ENCODE results near the gene UFSP2.

The UFSP2 gene

GRCh38 chr4:185384930-185385331, 40.8 kb downstream of the UFSP2 start:
- H3K4me3 ChIP-seq (ENCODE audit: low read length) = no peak overlapping the region
- TF ChIP-seq CTCF (conservative IDR thresholded peaks at IDR 0.05; ENCODE audit: low read depth, low read length) = no peak
- DNase-seq (ENCODE audit: low read depth) = no peak

GRCh38 chr4:185384061-185384460, 41.7 kb downstream of the UFSP2 start:
- TF ChIP-seq CTCF (conservative IDR thresholded peaks at IDR 0.05; ENCODE audit: low read depth, low read length) = no peak
- DNase-seq (ENCODE audit: low read depth) = no peak
- H3K4me3 ChIP-seq (ENCODE audit: low read length) = no peak overlapping the region

GRCh38 chr4:185383451-185383850, 42.3 kb downstream of the UFSP2 start:
- H3K4me3 ChIP-seq (ENCODE audit: low read length) = no peak overlapping the region
- DNase-seq (ENCODE audit: low read depth) = no peak
- TF ChIP-seq CTCF (conservative IDR thresholded peaks at IDR 0.05; ENCODE audit: low read depth, low read length) = no peak

- no peak for DNase-seq (ENCODE audit: low read depth)
- TF ChIP-seq CTCF (conservative IDR thresholded peaks at IDR 0.05; ENCODE audit: low read depth, low read length) = no peak
Measured at GRCh38 chr4:185382754-185383153, 43.0 kb downstream of the UFSP2 start.

GRCh38 chr4:185381288-185382196, 44.2 kb downstream of the UFSP2 start:
- no peak for TF ChIP-seq CTCF (conservative IDR thresholded peaks at IDR 0.05; ENCODE audit: low read depth, low read length)
- no peak overlapping the region for H3K4me3 ChIP-seq (ENCODE audit: low read length)
- no peak for DNase-seq (ENCODE audit: low read depth)

More at GRCh38 chr4:185382754-185383153, 43.0 kb downstream of the UFSP2 start:
- H3K4me3 ChIP-seq (ENCODE audit: low read length) = no peak overlapping the region

GRCh38 chr4:185380320-185380719, 45.4 kb downstream of the UFSP2 start:
- H3K4me3 ChIP-seq (ENCODE audit: low read length) = no peak overlapping the region
- DNase-seq (ENCODE audit: low read depth) = no peak
- TF ChIP-seq CTCF (conservative IDR thresholded peaks at IDR 0.05; ENCODE audit: low read depth, low read length) = no peak
